PC-3 (cell line): ENCODE data around the gene NOTCH1. TPM values are rescaled to one million over a fixed set of nuclear protein-coding genes. Genes with fewer than 3 reads are reported as not detected.
A peak's percentile ranks its signal among the peaks of the same experiment; 100 is the strongest.

Experiments
- ATAC-seq: fragments of 200-7000 bp; cut with Tn5 transposase; 2 replicates; pipeline ENCODE4 v1.9.1; 2020; ENCODE audit warnings: mild to moderate bottlenecking, moderate library complexity
- BruUV-seq: library from RNA; stranded (reverse); fragments of 400-500 nt; replicated peaks from 2 replicates; lab custom pipeline; 2021; lab: Mats Ljungman, UMichigan
- CTCF ChIA-PET: fragments of 300-600 bp; sonication (Branson Sonifier 250); formaldehyde crosslinking; loops from one replicate; lab custom pipeline; 2022; ENCODE audit warnings: antibody characterized with exemption; lab: Charles Lee
- POLR2A ChIA-PET: fragments of 300-600 bp; sonication (Branson Sonifier 250); formaldehyde crosslinking; loops from one replicate; lab custom pipeline; 2022; ENCODE audit warnings: antibody characterized with exemption; ENCODE audit not compliant: unreplicated experiment; lab: Charles Lee
- DNase-seq: peaks from one replicate; pipeline ENCODE4 v3.0.0-alpha.2; 2015
- H2AFZ ChIP-seq: fragments of 300-600 bp; sonication (generic); 2 replicates; pipeline ENCODE4 v1.6.0; 2016; ENCODE audit warnings: antibody characterized with exemption, low read length
- H3F3A ChIP-seq: fragments of 300-600 bp; sonication (generic); one replicate; pipeline ENCODE4 v1.6.0; 2017; ENCODE audit warnings: antibody characterized with exemption, low read length, control low read depth, mild to moderate bottlenecking; ENCODE audit not compliant: unreplicated experiment
- H3K27ac ChIP-seq: fragments of 300-600 bp; sonication (generic); 2 replicates; pipeline ENCODE4 v1.5.1; 2016; ENCODE audit warnings: mild to moderate bottlenecking, low read length
- H3K27me3 ChIP-seq: fragments of 300-600 bp; sonication (generic); 2 replicates; pipeline ENCODE4 v1.6.1; 2016; ENCODE audit warnings: low read length, mixed read lengths
- H3K36me3 ChIP-seq: fragments of 300-600 bp; sonication (generic); 2 replicates; pipeline ENCODE4 v1.6.1; 2016; ENCODE audit warnings: low read depth, mixed run types, low read length, mixed read lengths
- H3K4me1 ChIP-seq: fragments of 300-600 bp; sonication (generic); 2 replicates; pipeline ENCODE4 v1.5.1; 2016; ENCODE audit warnings: low read length; ENCODE audit not compliant: insufficient read depth
- H3K4me2 ChIP-seq: fragments of 300-600 bp; sonication (generic); 2 replicates; pipeline ENCODE4 v1.6.0; 2016; ENCODE audit warnings: low read length
- H3K4me3 ChIP-seq: fragments of 300-600 bp; sonication (generic); 2 replicates; pipeline ENCODE4 v1.5.1; 2016; ENCODE audit warnings: mild to moderate bottlenecking, low read length, mixed read lengths
- H3K79me2 ChIP-seq: fragments of 300-600 bp; sonication (generic); 2 replicates; pipeline ENCODE4 v1.6.1; 2017; ENCODE audit warnings: low read length, mixed read lengths
- H3K9ac ChIP-seq: fragments of 300-600 bp; sonication (generic); 2 replicates; pipeline ENCODE4 v1.6.0; 2016; ENCODE audit warnings: mild to moderate bottlenecking, low read length
- H3K9me2 ChIP-seq: fragments of 300-600 bp; sonication (generic); replicated peaks from 2 replicates; pipeline ENCODE4 v1.6.1; 2016; ENCODE audit warnings: mixed run types, low read length, mixed read lengths
- H3K9me3 ChIP-seq: fragments of 300-600 bp; sonication (generic); 2 replicates; pipeline ENCODE4 v1.6.1; 2016; ENCODE audit warnings: low read length, mixed read lengths
- H4K20me1 ChIP-seq: fragments of 300-600 bp; sonication (generic); 2 replicates; pipeline ENCODE4 v1.6.1; 2016; ENCODE audit warnings: low read length, mixed read lengths
- CTCF ChIP-seq: fragments of 300-600 bp; sonication (generic); conservative IDR thresholded peaks from 2 replicates; pipeline ENCODE4 v1.5.1; 2017; ENCODE audit warnings: antibody characterized with exemption, low read depth, mild to moderate bottlenecking, low read length
- EZH2 ChIP-seq: fragments of 300-600 bp; sonication (generic); IDR thresholded peaks from one replicate; pipeline ENCODE4 v1.6.1; 2017; ENCODE audit warnings: antibody characterized with exemption, mild to moderate bottlenecking, low read length; ENCODE audit not compliant: unreplicated experiment
- EZH2phosphoT487 ChIP-seq: fragments of 300-600 bp; sonication (generic); IDR thresholded peaks from 2 replicates; pipeline ENCODE4 v1.6.1; 2018; ENCODE audit warnings: mild to moderate bottlenecking, antibody characterized with exemption, low read length, borderline replicate concordance
- intact Hi-C: fragments of 100-400 bp; cut with micrococcal nuclease; formaldehyde crosslinking; loops from 2 replicates; pipeline ENCODE4 v1.9.0; 2023
- total RNA-seq: library from RNA; depleted of rRNA; stranded (reverse); fragments of >200 nt; gene quantifications from 2 replicates; pipeline ENCODE4 v1.2.3, GENCODE V29; 2014

Gene NOTCH1
- total RNA-seq, 1 experiment from 2014 or later: 14.3 TPM

DNA sequence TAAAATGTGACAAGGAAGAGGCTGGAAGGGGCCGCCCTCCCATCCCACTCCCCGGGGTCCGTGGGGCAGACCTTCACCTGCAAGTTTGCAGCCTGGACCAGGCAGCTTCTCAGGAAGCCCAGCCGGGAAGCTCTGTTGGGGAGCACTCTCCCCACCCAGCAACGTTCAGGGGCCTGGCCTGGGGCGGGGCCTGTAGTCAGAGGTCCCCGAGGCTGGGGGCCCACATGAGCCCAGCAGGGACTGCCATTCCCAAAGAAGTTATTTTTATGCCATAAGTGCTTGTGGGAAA is 32.7 kb upstream of the NOTCH1 start:
- POLR2A ChIA-PET: no interaction called here
- Histone ChIP-seq H3K27ac (no peak overlapping the region), H2AFZ (no peak overlapping the region), H3K9me2 (no peaks in the 10 kb centered on the region), H3K9ac (no peak overlapping the region), H3K36me3 (no peaks in the 10 kb centered on the region), H3K79me2 (no peaks in the 10 kb centered on the region), H3K4me1 (peaks cover 10% of the 10 kb centered on the region), H3K4me3 (no peak overlapping the region), H3F3A (no peaks in the 10 kb centered on the region), H3K27me3 (no peaks in the 10 kb centered on the region), H3K9me3 (no peaks in the 10 kb centered on the region), H4K20me1 (no peaks in the 10 kb centered on the region), H3K4me2 (no peak overlapping the region)
- TF ChIP-seq CTCF: no peak
- TF ChIP-seq EZH2phosphoT487: no peak
- TF ChIP-seq EZH2: no peak
- BruUV-seq: no TSS peak
- CTCF ChIA-PET: no interaction called here
- no peak for ATAC-seq
- no peak for DNase-seq
- intact Hi-C loops: no loop called here

DNA sequence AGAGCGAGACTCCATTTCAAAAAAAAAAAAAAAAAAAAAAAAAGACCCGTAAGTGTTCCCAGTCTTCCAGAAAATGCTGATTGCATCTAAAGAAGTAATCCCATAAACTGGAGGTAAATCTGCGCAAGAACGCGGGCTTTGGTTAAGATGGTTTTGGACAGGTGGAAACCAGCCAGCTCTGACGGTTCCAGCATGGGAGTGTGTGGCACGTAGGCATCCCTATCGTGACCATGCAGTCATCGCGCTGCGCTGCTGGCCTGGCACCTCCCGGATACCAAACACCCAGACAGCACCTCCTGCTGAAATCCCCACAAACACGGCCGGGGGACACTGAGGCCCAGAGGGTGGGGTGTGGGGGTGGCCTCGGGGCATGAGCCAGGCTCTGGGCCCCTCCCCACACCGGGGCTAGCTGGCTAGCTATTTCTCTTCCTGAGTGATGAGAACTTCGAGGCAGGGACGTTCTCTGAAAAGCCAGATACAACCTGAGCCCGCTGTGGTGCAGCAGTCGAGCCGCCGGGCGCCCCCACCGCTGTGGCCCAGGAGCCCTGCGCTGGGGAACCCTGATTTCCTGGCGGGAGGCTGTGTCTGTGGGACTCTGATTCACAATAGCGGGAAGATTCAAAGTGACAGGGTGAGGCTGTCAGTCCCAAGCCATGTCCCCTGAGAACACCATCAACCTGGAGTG is 32.2 kb upstream of the NOTCH1 start:
- DNase-seq (no peak), ATAC-seq (no peak)
- Histone ChIP-seq H3K27me3 (no peaks in the 10 kb centered on the region), H3F3A (no peaks in the 10 kb centered on the region), H3K27ac (no peak overlapping the region), H3K9me3 (no peaks in the 10 kb centered on the region), H3K36me3 (no peaks in the 10 kb centered on the region), H3K4me1 (peaks cover 10% of the 10 kb centered on the region), H3K79me2 (no peaks in the 10 kb centered on the region), H3K4me3 (no peak overlapping the region), H3K9me2 (no peaks in the 10 kb centered on the region), H3K9ac (no peak overlapping the region), H3K4me2 (no peak overlapping the region), H4K20me1 (no peaks in the 10 kb centered on the region), H2AFZ (no peak overlapping the region)
- intact Hi-C loops: no loop called here
- no peak for TF ChIP-seq EZH2
- TF ChIP-seq EZH2phosphoT487: no peak
- no peak for TF ChIP-seq CTCF
- ChIA-PET CTCF (no interaction called here), POLR2A (no interaction called here)
- BruUV-seq: no TSS peak

- H2AFZ ChIP-seq: 0 out of 2 replicates have a peak overlapping the region, but pooled peaks have one; percentile 19
- no peak overlapping the region for H3K4me3 ChIP-seq
- H3K36me3 ChIP-seq: no peaks in the 10 kb centered on the region
- H3K4me2 ChIP-seq: no peak overlapping the region
- no peaks in the 10 kb centered on the region for H3K9me2 ChIP-seq
- no TSS peak for BruUV-seq
- H3K27me3 ChIP-seq: no peaks in the 10 kb centered on the region
- no peaks in the 10 kb centered on the region for H3K79me2 ChIP-seq
- TF ChIP-seq CTCF (no peak), EZH2 (no peak), EZH2phosphoT487 (no peak)
- no peak overlapping the region for H3K27ac ChIP-seq
- peaks cover 10% of the 10 kb centered on the region for H3K4me1 ChIP-seq
- CTCF ChIA-PET: no interaction called here
- ATAC-seq (peak; percentile 98), DNase-seq (peak; percentile 77)
- H3K9ac ChIP-seq: no peak overlapping the region
- intact Hi-C loops: no loop called here
- H3K9me3 ChIP-seq: no peaks in the 10 kb centered on the region
- H4K20me1 ChIP-seq: no peaks in the 10 kb centered on the region
- H3F3A ChIP-seq: no peaks in the 10 kb centered on the region
- POLR2A ChIA-PET: no interaction called here
Measured at GRCh38 chr9:136576269-136576626, 30.4 kb upstream of the NOTCH1 start.
